H9 (cell line): ENCODE results near the gene KDM2A. TPM values are rescaled to one million over a fixed set of nuclear protein-coding genes. Genes with fewer than 3 reads are reported as not detected.
A peak's percentile ranks its signal among the peaks of the same experiment; 100 is the strongest.

Experiments
- DNase-seq: peaks from one replicate; pipeline ENCODE4 v3.0.0-alpha.2; 2017
- H2AFZ ChIP-seq: one replicate; pipeline ENCODE4 v1.6.1; 2013; ENCODE audit warnings: mild to moderate bottlenecking, low read length, control low read depth, moderate library complexity
- H2AK5ac ChIP-seq: 2 replicates; pipeline ENCODE4 v1.6.1; 2013; ENCODE audit warnings: low read length, control low read depth, mixed read lengths; ENCODE audit not compliant: insufficient read length
- H2BK120ac ChIP-seq: one replicate; pipeline ENCODE4 v1.6.1; 2013; ENCODE audit warnings: low read depth, mild to moderate bottlenecking, low read length, control low read depth, inconsistent platforms; ENCODE audit not compliant: poor library complexity, severe bottlenecking
- H2BK12ac ChIP-seq: 2 replicates; pipeline ENCODE4 v1.6.1; 2013; ENCODE audit warnings: low read length, control low read depth, mixed read lengths, low read depth; ENCODE audit not compliant: insufficient read length
- H2BK15ac ChIP-seq: 2 replicates; pipeline ENCODE4 v1.6.1; 2013; ENCODE audit warnings: low read depth, low read length, control low read depth
- H2BK20ac ChIP-seq: one replicate; pipeline ENCODE4 v1.6.1; 2013; ENCODE audit warnings: low read depth, mild to moderate bottlenecking, low read length, control low read depth, inconsistent platforms; ENCODE audit not compliant: poor library complexity, severe bottlenecking
- H2BK5ac ChIP-seq: 2 replicates; pipeline ENCODE4 v1.6.1; 2013; ENCODE audit warnings: low read length, control low read depth, mixed read lengths; ENCODE audit not compliant: insufficient read length
- H3K14ac ChIP-seq: 2 replicates; pipeline ENCODE4 v1.6.1; 2013; ENCODE audit warnings: low read length, control low read depth; ENCODE audit not compliant: insufficient read depth
- H3K18ac ChIP-seq: 2 replicates; pipeline ENCODE4 v1.6.1; 2013; ENCODE audit warnings: low read depth, mild to moderate bottlenecking, mixed read lengths, low read length, control low read depth; ENCODE audit not compliant: insufficient read length
- H3K23ac ChIP-seq: 2 replicates; pipeline ENCODE4 v1.6.1; 2013; ENCODE audit warnings: low read length, control low read depth, mixed read lengths, low read depth; ENCODE audit not compliant: insufficient read length
- H3K23me2 ChIP-seq: 2 replicates; pipeline ENCODE4 v1.6.1; 2013; ENCODE audit warnings: low read depth, mild to moderate bottlenecking, mixed read lengths, low read length, control low read depth; ENCODE audit not compliant: insufficient read length, poor library complexity, severe bottlenecking
- H3K27ac ChIP-seq: 2 replicates; pipeline ENCODE4 v1.5.1; 2013; ENCODE audit warnings: low read length, control low read depth, mixed read lengths, low read depth; ENCODE audit not compliant: insufficient read length
- H3K27me3 ChIP-seq: 2 replicates; pipeline ENCODE4 v1.6.1; 2013; ENCODE audit warnings: low read length, control low read depth, inconsistent platforms; ENCODE audit not compliant: insufficient read depth
- H3K4ac ChIP-seq: 2 replicates; pipeline ENCODE4 v1.6.1; 2013; ENCODE audit warnings: low read depth, mild to moderate bottlenecking, control low read depth, inconsistent platforms, low read length, moderate library complexity
- H3K4me1 ChIP-seq: 2 replicates; pipeline ENCODE4 v1.6.1; 2013; ENCODE audit warnings: low read length, control low read depth, inconsistent platforms; ENCODE audit not compliant: insufficient read depth
- H3K4me2 ChIP-seq: 2 replicates; pipeline ENCODE4 v1.6.1; 2013; ENCODE audit warnings: low read length, control low read depth, mixed read lengths; ENCODE audit not compliant: insufficient read length, insufficient read depth
- H3K56ac ChIP-seq: 2 replicates; pipeline ENCODE4 v1.6.1; 2013; ENCODE audit warnings: low read depth, mild to moderate bottlenecking, mixed read lengths, low read length, control low read depth; ENCODE audit not compliant: insufficient read length
- H3K79me1 ChIP-seq: 2 replicates; pipeline ENCODE4 v1.6.1; 2013; ENCODE audit warnings: low read depth, mild to moderate bottlenecking, moderate library complexity, low read length, control low read depth, inconsistent platforms; ENCODE audit not compliant: insufficient read depth, poor library complexity, severe bottlenecking
- H3K79me2 ChIP-seq: 2 replicates; pipeline ENCODE4 v1.6.1; 2013; ENCODE audit warnings: low read length, control low read depth, inconsistent platforms; ENCODE audit not compliant: insufficient read depth
- H3K9ac ChIP-seq: 2 replicates; pipeline ENCODE4 v1.6.1; 2013; ENCODE audit warnings: low read length, control low read depth, mixed read lengths; ENCODE audit not compliant: insufficient read length; ENCODE audit errors: extremely low read depth
- H3K9me3 ChIP-seq: one replicate; pipeline ENCODE4 v1.6.1; 2013; ENCODE audit warnings: low read depth, low read length, inconsistent platforms; ENCODE audit not compliant: control insufficient read depth
- H3T11ph ChIP-seq: one replicate; pipeline ENCODE4 v1.6.1; 2013; ENCODE audit warnings: mild to moderate bottlenecking, low read length, control low read depth, inconsistent platforms
- H4K20me1 ChIP-seq: one replicate; pipeline ENCODE4 v1.6.1; 2013; ENCODE audit not compliant: control insufficient read depth, insufficient read length, insufficient read depth
- H4K5ac ChIP-seq: 2 replicates; pipeline ENCODE4 v1.6.1; 2013; ENCODE audit warnings: low read depth, mild to moderate bottlenecking, mixed read lengths, low read length, control low read depth; ENCODE audit not compliant: insufficient read length
- H4K8ac ChIP-seq: replicated peaks from 2 replicates; pipeline ENCODE4 v1.6.1; 2013; ENCODE audit warnings: low read length, control low read depth, mixed read lengths, low read depth; ENCODE audit not compliant: insufficient read length
- H4K91ac ChIP-seq: 2 replicates; pipeline ENCODE4 v1.6.1; 2013; ENCODE audit warnings: low read depth, mild to moderate bottlenecking, moderate library complexity, mixed read lengths, low read length, control low read depth; ENCODE audit not compliant: insufficient read length
- H3K27ac Mint-ChIP-seq, 3 experiments: 2 replicates in 2 of 3; 3 replicates in 1 of 3; pipeline ENCODE4 v1.8.0; 2020 to 2021; ENCODE audit warnings: mixed read lengths in 3 of 3, mild to moderate bottlenecking in 1 of 3, moderate library complexity in 1 of 3
- H3K27me3 Mint-ChIP-seq: 2 replicates; pipeline ENCODE4 v1.8.0; 2021; ENCODE audit warnings: low read depth, mild to moderate bottlenecking, moderate library complexity, mixed read lengths
- H3K36me3 Mint-ChIP-seq, 3 experiments: 2 replicates in 2 of 3; 3 replicates in 1 of 3; pipeline ENCODE4 v1.8.0; 2020 to 2021; ENCODE audit warnings: low read depth in 3 of 3, mixed read lengths in 3 of 3; ENCODE audit not compliant: insufficient read depth in 1 of 3
- H3K4me1 Mint-ChIP-seq, 2 experiments: 2 replicates each; pipeline ENCODE4 v1.8.0; 2020; ENCODE audit warnings: mixed read lengths in 2 of 2
- H3K4me3 Mint-ChIP-seq, 2 experiments: 2 replicates in 1 of 2; 3 replicates in 1 of 2; pipeline ENCODE4 v1.8.0; 2020 to 2021; ENCODE audit warnings: mild to moderate bottlenecking in 2 of 2, mixed read lengths in 2 of 2, moderate library complexity in 1 of 2
- H3K9me3 Mint-ChIP-seq, 2 experiments: 2 replicates in 1 of 2; 3 replicates in 1 of 2; pipeline ENCODE4 v1.8.0; 2020; ENCODE audit warnings: mild to moderate bottlenecking in 2 of 2, mixed read lengths in 2 of 2, moderate library complexity in 1 of 2
- WGBS: extraction: QIAGEN DNeasy Blood & Tissue Kit; methylation state at CpG from one replicate; pipeline ENCODE4 v1.1.7; 2013; ENCODE audit warnings: missing lambda C conversion rate, low lambda C conversion rate, mixed read lengths; ENCODE audit not compliant: insufficient read length; ENCODE audit errors: extremely low coverage; 5-methylcytosine and 5-hydroxymethylcytosine counted together
- total RNA-seq: library from RNA; stranded (reverse); gene quantifications from 2 replicates; pipeline ENCODE4 v1.2.1, GENCODE V29; 2021
- TF ChIP-seq, protein P1 (sequence below): fragments of 200-600 bp; sonication (generic); conservative IDR thresholded peaks from 3 replicates; pipeline ENCODE4 v1.8.0; 2021; ENCODE audit warnings: antibody characterized with exemption, mild to moderate bottlenecking

The KDM2A gene
- total RNA-seq, 1 experiment from 2014 or later, result 85.9 TPM

DNA sequence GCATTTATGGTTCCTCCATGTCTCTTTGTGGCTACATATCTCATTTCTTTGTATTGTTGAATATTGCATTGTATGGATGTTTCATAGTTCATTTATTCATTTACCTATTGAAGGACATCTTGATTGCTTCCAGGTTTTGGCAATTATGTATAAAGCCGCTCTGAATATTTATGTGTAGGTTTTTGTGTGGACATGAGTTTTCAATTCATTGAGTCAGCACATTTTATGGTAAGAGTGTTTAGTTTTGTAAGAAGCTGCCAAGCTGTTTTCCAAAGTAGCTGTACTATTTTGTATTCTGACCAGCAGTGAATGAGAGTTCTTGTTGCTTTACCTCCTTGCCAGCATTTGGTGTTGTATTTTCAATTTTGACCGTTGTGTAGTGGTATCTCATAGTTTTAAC, 39.2 kb downstream of the KDM2A start:
- Histone ChIP-seq H3K27me3 (no peaks in the 10 kb centered on the region), H3K56ac (no peak overlapping the region), H3K23ac (no peak overlapping the region), H3T11ph (no peak overlapping the region), H3K9ac (no peak overlapping the region), H3K9me3 (no peaks in the 10 kb centered on the region), H2BK15ac (no peak overlapping the region), H4K20me1 (no peaks in the 10 kb centered on the region), H3K27ac (peak overlapping the region; percentile 23), H3K18ac (no peak overlapping the region), H4K5ac (no peak overlapping the region), H2BK5ac (no peak overlapping the region), H3K79me1 (peaks cover 13% of the 10 kb centered on the region), H2BK20ac (no peak overlapping the region), H3K4me2 (no peak overlapping the region), H2BK12ac (no peak overlapping the region), H3K23me2 (no peaks in the 10 kb centered on the region), H2AFZ (no peak overlapping the region), H4K8ac (no peak overlapping the region), H2AK5ac (no peak overlapping the region), H4K91ac (no peak overlapping the region), H3K4ac (no peak overlapping the region), H3K4me1 (no peaks in the 10 kb centered on the region), H3K79me2 (peaks cover 4% of the 10 kb centered on the region; the same call in 1 of the 2 replicates), H2BK120ac (no peak overlapping the region), H3K14ac (no peak overlapping the region)
- Mint-ChIP-seq H3K9me3 (no peaks in the 10 kb centered on the region), H3K27me3 (no peaks in the 10 kb centered on the region), H3K27ac (no peak overlapping the region), H3K4me3 (no peak overlapping the region), H3K36me3 (peaks cover 2 to 21% (median 17%) of the 10 kb centered on the region in 3 experiments; a peak in 5 of 7 replicates), H3K4me1 (peaks cover 9 to 18% of the 10 kb centered on the region in 2 experiments)
- WGBS, result no CpG with 5 or more reads among the region's 2 CpGs
- TF ChIP-seq, protein P1, sequence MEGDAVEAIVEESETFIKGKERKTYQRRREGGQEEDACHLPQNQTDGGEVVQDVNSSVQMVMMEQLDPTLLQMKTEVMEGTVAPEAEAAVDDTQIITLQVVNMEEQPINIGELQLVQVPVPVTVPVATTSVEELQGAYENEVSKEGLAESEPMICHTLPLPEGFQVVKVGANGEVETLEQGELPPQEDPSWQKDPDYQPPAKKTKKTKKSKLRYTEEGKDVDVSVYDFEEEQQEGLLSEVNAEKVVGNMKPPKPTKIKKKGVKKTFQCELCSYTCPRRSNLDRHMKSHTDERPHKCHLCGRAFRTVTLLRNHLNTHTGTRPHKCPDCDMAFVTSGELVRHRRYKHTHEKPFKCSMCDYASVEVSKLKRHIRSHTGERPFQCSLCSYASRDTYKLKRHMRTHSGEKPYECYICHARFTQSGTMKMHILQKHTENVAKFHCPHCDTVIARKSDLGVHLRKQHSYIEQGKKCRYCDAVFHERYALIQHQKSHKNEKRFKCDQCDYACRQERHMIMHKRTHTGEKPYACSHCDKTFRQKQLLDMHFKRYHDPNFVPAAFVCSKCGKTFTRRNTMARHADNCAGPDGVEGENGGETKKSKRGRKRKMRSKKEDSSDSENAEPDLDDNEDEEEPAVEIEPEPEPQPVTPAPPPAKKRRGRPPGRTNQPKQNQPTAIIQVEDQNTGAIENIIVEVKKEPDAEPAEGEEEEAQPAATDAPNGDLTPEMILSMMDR, result no peak
- no peak for DNase-seq
